SK-N-MC (cell line): ENCODE measurements around the gene PTPN6.

Source experiments
- EZH2 ChIP-seq: fragments of 200-600 bp; sonication (generic); IDR thresholded peaks from one replicate; pipeline ENCODE4 v1.6.1; 2017; ENCODE audit warnings: antibody characterized with exemption
- FOXP2 ChIP-seq: optimal IDR thresholded peaks from 2 replicates; pipeline ENCODE3; 2011; ENCODE audit warnings: mild to moderate bottlenecking, moderate library complexity; ENCODE audit not compliant: insufficient read depth; ENCODE audit errors: extremely low read length, control extremely low read depth
- POLR2AphosphoS5 ChIP-seq: IDR thresholded peaks from 2 replicates; pipeline ENCODE4 v1.6.1; 2012; ENCODE audit warnings: mild to moderate bottlenecking, low read depth, low read length, borderline replicate concordance

GRCh38 chr12:6938353-6939190 lies 12.6 kb upstream of the PTPN6 start:
- TF ChIP-seq POLR2AphosphoS5 (no peak; the same call in 1 of the 2 replicates), EZH2 (no peak), FOXP2 (no peak)
